Measurements from ENCODE around the gene SLC50A1. TPM values are rescaled to one million over a fixed set of nuclear protein-coding genes. Genes with fewer than 3 reads are reported as not detected.

SLC50A1 gene
- polyA plus RNA-seq, 2 of the 4 experiments (the other 2 are of a cell fraction) = 28.2 to 39.4 TPM

DNA sequence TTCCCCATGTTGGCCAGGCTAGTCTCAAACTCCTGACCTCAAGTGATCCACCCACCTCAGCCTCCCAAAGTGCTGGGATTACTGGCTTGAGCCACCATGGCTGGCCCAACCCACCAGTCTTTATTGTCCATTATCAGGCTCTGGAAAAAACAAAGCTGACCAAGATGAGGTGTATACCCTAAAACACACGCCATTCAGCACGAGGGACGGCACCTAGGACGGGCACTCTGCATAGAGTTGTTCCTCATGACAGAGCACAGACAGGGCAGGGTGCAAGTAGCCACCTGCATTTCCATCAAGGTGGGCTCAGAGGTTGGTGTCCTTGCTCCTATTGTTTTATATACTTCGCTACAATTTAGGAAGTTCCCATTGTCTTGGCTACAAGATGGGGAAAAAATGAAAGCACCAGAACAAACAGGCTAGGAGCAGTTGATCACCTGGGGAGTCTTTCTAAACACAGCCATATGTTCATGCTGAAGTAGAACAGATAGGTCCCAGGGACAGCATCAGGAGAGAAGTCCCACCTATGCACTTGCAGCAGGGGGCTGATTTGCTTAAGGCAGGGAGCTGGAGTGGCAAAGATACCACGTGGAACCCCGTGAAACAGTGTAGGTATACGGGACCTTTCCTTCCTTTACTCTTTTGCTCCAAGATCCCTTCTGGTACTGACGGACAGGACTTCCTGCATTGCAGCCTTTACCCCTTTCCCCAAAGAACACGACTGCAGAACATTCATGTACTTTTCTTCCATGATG lies 33.0 kb downstream of the SLC50A1 start:
- FAIRE-seq (no peak), DNase-seq (ENCODE audit: low read depth in 1 of 2, low spot score in 1 of 2) (no peak), ATAC-seq (no peak)
- Histone ChIP-seq H3K4me2 (no peak overlapping the region), H3K4me3 (no peak overlapping the region), H3K9me3 (no peaks in the 10 kb centered on the region), H3K4me1 (peaks cover 12% of the 10 kb centered on the region), H3K27ac (no peak overlapping the region)
- WGBS (ENCODE audit: missing lambda C conversion rate) = 86% methylated on average over 10 of the region's 10 CpGs
- TF ChIP-seq JUNB (IDR thresholded peaks at IDR 0.05) (no peak), RNF2 (IDR thresholded peaks at IDR 0.05; ENCODE audit: borderline replicate concordance, low read depth) (no peak), PHF8 (IDR thresholded peaks at IDR 0.05; ENCODE audit: borderline replicate concordance, low read depth) (no peak)
- TF ChIP-seq, protein P1, sequence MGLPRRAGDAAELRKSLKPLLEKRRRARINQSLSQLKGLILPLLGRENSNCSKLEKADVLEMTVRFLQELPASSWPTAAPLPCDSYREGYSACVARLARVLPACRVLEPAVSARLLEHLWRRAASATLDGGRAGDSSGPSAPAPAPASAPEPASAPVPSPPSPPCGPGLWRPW (IDR thresholded peaks at IDR 0.05) = no peak
- ChIA-PET CTCF (interaction anchor here (0.9 to 15.2 kb wide), 26 partner anchors 9 to 260 kb away, joined by 3 to 384 read pairs (median 8); partner anchors contain the start of genes EFNA1, EFNA4, SLC50A1 and THBS3), POLR2A (interaction anchor here (0.5 to 1.5 kb wide), 3 partner anchors 56 to 84 kb away, joined by 3 to 6 read pairs (median 5); no protein-coding TSS in a partner anchor)

DNA sequence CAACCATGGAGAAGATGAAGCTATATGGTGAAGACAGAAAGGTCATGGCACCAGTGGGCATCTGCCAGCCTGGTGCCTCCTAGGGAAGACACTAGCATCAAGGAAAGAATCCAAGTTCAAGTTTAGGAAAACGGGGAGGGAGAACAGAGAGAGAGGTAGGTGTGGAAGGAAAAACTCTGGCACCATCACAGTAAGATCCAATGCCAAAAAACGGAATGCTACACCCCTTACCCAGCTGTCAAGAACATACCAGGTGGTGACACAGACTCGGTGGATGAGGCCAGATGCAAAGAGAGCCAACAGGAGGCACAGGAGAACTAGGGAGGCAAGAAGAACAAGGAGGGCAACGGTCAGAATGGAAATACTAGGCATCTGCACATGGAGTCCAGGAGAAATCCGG lies 33.9 kb downstream of the SLC50A1 start:
- DNase-seq (ENCODE audit: low read depth in 1 of 2, low spot score in 1 of 2) (no peak), FAIRE-seq (no peak), ATAC-seq (no peak)
- no peak overlapping the region for H3K27ac ChIP-seq
- no peak overlapping the region for H3K4me2 ChIP-seq
- H3K9me3 ChIP-seq = no peaks in the 10 kb centered on the region
- 59% methylated on average over 5 of the region's 5 CpGs for WGBS (ENCODE audit: missing lambda C conversion rate)
- no peak overlapping the region for H3K4me3 ChIP-seq
- no peak for TF ChIP-seq NPAS2 (CRISPR knock-in tag; IDR thresholded peaks at IDR 0.05; ENCODE audit: borderline replicate concordance)
- no peak for TF ChIP-seq ZSCAN20 (CRISPR knock-in tag; IDR thresholded peaks at IDR 0.05)
- TF ChIP-seq, protein P2, sequence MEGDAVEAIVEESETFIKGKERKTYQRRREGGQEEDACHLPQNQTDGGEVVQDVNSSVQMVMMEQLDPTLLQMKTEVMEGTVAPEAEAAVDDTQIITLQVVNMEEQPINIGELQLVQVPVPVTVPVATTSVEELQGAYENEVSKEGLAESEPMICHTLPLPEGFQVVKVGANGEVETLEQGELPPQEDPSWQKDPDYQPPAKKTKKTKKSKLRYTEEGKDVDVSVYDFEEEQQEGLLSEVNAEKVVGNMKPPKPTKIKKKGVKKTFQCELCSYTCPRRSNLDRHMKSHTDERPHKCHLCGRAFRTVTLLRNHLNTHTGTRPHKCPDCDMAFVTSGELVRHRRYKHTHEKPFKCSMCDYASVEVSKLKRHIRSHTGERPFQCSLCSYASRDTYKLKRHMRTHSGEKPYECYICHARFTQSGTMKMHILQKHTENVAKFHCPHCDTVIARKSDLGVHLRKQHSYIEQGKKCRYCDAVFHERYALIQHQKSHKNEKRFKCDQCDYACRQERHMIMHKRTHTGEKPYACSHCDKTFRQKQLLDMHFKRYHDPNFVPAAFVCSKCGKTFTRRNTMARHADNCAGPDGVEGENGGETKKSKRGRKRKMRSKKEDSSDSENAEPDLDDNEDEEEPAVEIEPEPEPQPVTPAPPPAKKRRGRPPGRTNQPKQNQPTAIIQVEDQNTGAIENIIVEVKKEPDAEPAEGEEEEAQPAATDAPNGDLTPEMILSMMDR (IDR thresholded peaks at IDR 0.05) = no peak
- no peak for TF ChIP-seq ESRRA (IDR thresholded peaks at IDR 0.05; ENCODE audit: borderline replicate concordance, low read length)
- no peak for TF ChIP-seq SMC3 (IDR thresholded peaks at IDR 0.05)
- TF ChIP-seq HOXB5 (CRISPR knock-in tag; IDR thresholded peaks at IDR 0.05) = no peak
- TF ChIP-seq, protein P3, sequence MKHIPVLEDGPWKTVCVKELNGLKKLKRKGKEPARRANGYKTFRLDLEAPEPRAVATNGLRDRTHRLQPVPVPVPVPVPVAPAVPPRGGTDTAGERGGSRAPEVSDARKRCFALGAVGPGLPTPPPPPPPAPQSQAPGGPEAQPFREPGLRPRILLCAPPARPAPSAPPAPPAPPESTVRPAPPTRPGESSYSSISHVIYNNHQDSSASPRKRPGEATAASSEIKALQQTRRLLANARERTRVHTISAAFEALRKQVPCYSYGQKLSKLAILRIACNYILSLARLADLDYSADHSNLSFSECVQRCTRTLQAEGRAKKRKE (CRISPR knock-in tag; IDR thresholded peaks at IDR 0.05; ENCODE audit: low read depth) = no peak
- no peak for TF ChIP-seq EHF (CRISPR knock-in tag; IDR thresholded peaks at IDR 0.05)
- TF ChIP-seq POLR2A (IDR thresholded peaks at IDR 0.05; ENCODE audit: low read length) = no peak
- no peak for TF ChIP-seq MYC (IDR thresholded peaks at IDR 0.05; ENCODE audit: borderline replicate concordance, low read length)
- no peak for TF ChIP-seq KDM1A (IDR thresholded peaks at IDR 0.05; ENCODE audit: low read depth)
- peaks cover 16% of the 10 kb centered on the region for H3K4me1 ChIP-seq
- CTCF ChIA-PET = interaction anchor here (1.2 to 15.2 kb wide), 13 partner anchors 15 to 152 kb away, joined by 3 to 384 read pairs (median 61); partner anchors contain the start of genes EFNA1, SLC50A1 and THBS3
- POLR2A ChIA-PET = no interaction called here

DNA sequence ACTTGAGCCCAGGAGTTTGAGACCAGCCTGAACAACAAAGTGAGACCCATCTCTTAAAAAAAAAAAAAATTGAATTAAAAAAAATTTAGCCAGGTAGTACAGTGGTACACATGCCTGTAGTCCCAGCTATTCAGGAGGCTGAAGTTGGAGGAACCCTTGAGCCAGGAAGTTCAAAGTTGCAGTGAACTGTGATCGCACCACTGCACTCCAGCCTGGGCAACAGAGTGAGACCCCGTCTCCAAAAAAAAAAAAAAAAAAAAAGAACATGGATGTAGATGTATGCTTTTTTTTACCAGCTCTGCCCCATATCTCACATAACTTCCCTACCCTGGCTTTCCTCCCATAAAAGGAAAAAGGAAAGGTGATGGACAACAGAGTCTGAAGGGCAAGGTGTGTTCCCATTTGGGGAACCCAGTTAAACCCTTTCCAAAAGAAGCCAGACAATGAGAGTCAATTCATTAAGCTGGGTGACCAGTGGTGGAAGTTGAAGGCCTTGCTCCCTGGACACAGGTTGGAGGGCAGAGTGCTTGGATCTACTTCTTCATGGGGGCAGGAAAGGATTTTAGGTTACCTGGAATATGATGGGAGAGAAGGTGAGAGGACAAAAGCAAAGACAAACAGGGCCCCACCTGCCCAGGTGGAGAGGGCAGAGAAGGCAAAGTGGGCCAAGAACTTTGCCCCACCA lies 34.6 kb downstream of the SLC50A1 start:
- no peak for ATAC-seq
- POLR2A ChIA-PET = no interaction called here
- no peak for TF ChIP-seq HOXB5 (CRISPR knock-in tag; IDR thresholded peaks at IDR 0.05)
- no peak for TF ChIP-seq EP300 (IDR thresholded peaks at IDR 0.05)
- TF ChIP-seq, protein P4, sequence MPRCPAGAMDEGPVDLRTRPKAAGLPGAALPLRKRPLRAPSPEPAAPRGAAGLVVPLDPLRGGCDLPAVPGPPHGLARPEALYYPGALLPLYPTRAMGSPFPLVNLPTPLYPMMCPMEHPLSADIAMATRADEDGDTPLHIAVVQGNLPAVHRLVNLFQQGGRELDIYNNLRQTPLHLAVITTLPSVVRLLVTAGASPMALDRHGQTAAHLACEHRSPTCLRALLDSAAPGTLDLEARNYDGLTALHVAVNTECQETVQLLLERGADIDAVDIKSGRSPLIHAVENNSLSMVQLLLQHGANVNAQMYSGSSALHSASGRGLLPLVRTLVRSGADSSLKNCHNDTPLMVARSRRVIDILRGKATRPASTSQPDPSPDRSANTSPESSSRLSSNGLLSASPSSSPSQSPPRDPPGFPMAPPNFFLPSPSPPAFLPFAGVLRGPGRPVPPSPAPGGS (IDR thresholded peaks at IDR 0.05) = no peak
- TF ChIP-seq CHD4 (IDR thresholded peaks at IDR 0.05; ENCODE audit: borderline replicate concordance) = no peak
- no peak for TF ChIP-seq FOXS1 (CRISPR knock-in tag; IDR thresholded peaks at IDR 0.05)
- no peak for TF ChIP-seq CBX2 (IDR thresholded peaks at IDR 0.05; ENCODE audit: borderline replicate concordance, low read depth)
- TF ChIP-seq MYC (IDR thresholded peaks at IDR 0.05; ENCODE audit: borderline replicate concordance, low read length) = no peak
- no peak for TF ChIP-seq TP53 (CRISPR knock-in tag; IDR thresholded peaks at IDR 0.05)
- no peak overlapping the region for H3K27ac ChIP-seq
- no peaks in the 10 kb centered on the region for H3K9me3 ChIP-seq
- no peak for DNase-seq (ENCODE audit: low read depth in 1 of 2, low spot score in 1 of 2)
- peaks cover 17% of the 10 kb centered on the region for H3K4me1 ChIP-seq
- no peak overlapping the region for H3K4me2 ChIP-seq
- CTCF ChIA-PET = interaction anchor here (1.0 to 15.2 kb wide), 11 partner anchors 15 to 153 kb away, joined by 3 to 384 read pairs (median 62); partner anchors contain the start of genes EFNA1 and SLC50A1
- FAIRE-seq = no peak
- 88% methylated on average over 2 of the region's 2 CpGs for WGBS (ENCODE audit: missing lambda C conversion rate)
- H3K4me3 ChIP-seq = no peak overlapping the region

Measured in A549 (cell line).